Breast epithelium (tissue), 4 donors: ENCODE data around the gene VAMP4. TPM values are rescaled to one million over a fixed set of nuclear protein-coding genes. Genes with fewer than 3 reads are reported as not detected.

Experiments
- DNase-seq, 2 donors: peaks; one replicate each; pipeline ENCODE4 v3.0.0-alpha.2; 2019; ENCODE audit warnings: low spot score in 2 of 2
- H3K27ac ChIP-seq, 2 donors: fragments of 200-600 bp; sonication (generic) in 1 of 2; one replicate each; pipeline ENCODE4 v1.5.1; 2016 to 2019; ENCODE audit warnings: mild to moderate bottlenecking in 1 of 2
- H3K27me3 ChIP-seq, 2 donors: fragments of 200-600 bp; sonication (generic) in 1 of 2; one replicate each; pipeline versions ENCODE4 v1.5.1 to v1.6.0; 2017 to 2019; ENCODE audit warnings: control low read depth in 1 of 2, mild to moderate bottlenecking in 1 of 2
- H3K36me3 ChIP-seq: fragments of 200-600 bp; one replicate; pipeline ENCODE4 v1.5.1; 2019
- H3K4me1 ChIP-seq, 2 donors: fragments of 200-600 bp; sonication (generic); one replicate each; pipeline ENCODE4 v1.5.1; 2016 to 2019; ENCODE audit warnings: control low read depth in 1 of 2
- H3K4me3 ChIP-seq, 3 donors: fragments of 200-600 bp; sonication (generic); 1 replicate in 2 of 3; 2 replicates in 1 of 3; pipeline ENCODE4 v1.5.1; 2016 to 2019; ENCODE audit warnings: mild to moderate bottlenecking in 3 of 3, moderate library complexity in 2 of 3
- H3K9me3 ChIP-seq, 2 donors: fragments of 200-600 bp; sonication (generic) in 1 of 2; one replicate each; pipeline ENCODE4 v1.5.1; 2016 to 2019; ENCODE audit warnings: control low read depth in 1 of 2
- POLR2A ChIP-seq: fragments of 450-650 bp; IDR thresholded peaks from one replicate; pipeline ENCODE4 v1.6.1; 2016; ENCODE audit warnings: antibody characterized with exemption, mild to moderate bottlenecking, moderate library complexity
- POLR2AphosphoS5 ChIP-seq, 3 donors: sonication (generic); formaldehyde crosslinking; IDR thresholded peaks; one replicate each; pipeline ENCODE4 v1.6.1; 2017; ENCODE audit warnings: antibody characterized with exemption in 3 of 3
- intact Hi-C: fragments of 100-400 bp; cut with DNase I; formaldehyde crosslinking; loops from one replicate; pipeline ENCODE4 v1.15.1; 2023; ENCODE audit warnings: low total_unique reads
- total RNA-seq, 3 donors: library from RNA; depleted of rRNA; stranded (reverse); fragments of >200 nt; gene quantifications; one replicate each; pipeline ENCODE4 v1.1.0, GENCODE V29; 2016
- TF ChIP-seq, protein P1 (sequence below), 3 donors: fragments of 450-650 bp; IDR thresholded peaks; one replicate each; pipeline ENCODE4 v1.5.1; 2016 to 2017; ENCODE audit warnings: antibody characterized with exemption in 3 of 3, mild to moderate bottlenecking in 3 of 3, moderate library complexity in 3 of 3

VAMP4 gene
- total RNA-seq, 3 donors from 2014 or later: 10.5 to 16.3 (median 14.0) TPM

DNA sequence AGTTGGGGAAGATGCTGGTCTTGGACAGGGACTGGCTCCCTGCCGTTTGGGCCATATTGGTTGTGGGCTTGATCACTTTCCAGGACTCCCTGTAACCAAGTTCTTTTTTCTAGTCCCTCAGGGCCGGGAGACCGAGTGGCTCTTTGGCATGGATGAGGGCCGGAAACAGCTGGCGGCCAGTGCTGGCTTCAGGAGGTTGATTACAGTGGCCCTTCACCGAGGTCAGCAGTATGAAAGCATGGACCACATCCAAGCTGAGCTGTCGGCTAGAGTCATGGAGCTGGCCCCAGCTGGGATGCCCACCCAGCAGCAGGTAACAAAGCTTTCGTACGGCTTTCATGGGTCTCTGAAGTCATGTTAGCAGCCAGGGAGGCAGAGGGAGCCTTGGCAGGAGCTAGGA, 43.9 kb upstream of the VAMP4 start:
- Histone ChIP-seq H3K9me3 (no peaks in the 10 kb centered on the region), H3K27ac (no peak overlapping the region), H3K27me3 (no peaks in the 10 kb centered on the region), H3K4me3 (no peak overlapping the region), H3K4me1 (no peaks in the 10 kb centered on the region), H3K36me3 (peaks cover 17% of the 10 kb centered on the region)
- intact Hi-C loops: no loop called here
- no peak for DNase-seq
- TF ChIP-seq, protein P1, sequence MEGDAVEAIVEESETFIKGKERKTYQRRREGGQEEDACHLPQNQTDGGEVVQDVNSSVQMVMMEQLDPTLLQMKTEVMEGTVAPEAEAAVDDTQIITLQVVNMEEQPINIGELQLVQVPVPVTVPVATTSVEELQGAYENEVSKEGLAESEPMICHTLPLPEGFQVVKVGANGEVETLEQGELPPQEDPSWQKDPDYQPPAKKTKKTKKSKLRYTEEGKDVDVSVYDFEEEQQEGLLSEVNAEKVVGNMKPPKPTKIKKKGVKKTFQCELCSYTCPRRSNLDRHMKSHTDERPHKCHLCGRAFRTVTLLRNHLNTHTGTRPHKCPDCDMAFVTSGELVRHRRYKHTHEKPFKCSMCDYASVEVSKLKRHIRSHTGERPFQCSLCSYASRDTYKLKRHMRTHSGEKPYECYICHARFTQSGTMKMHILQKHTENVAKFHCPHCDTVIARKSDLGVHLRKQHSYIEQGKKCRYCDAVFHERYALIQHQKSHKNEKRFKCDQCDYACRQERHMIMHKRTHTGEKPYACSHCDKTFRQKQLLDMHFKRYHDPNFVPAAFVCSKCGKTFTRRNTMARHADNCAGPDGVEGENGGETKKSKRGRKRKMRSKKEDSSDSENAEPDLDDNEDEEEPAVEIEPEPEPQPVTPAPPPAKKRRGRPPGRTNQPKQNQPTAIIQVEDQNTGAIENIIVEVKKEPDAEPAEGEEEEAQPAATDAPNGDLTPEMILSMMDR (IDR thresholded peaks at IDR 0.05): no peak
- TF ChIP-seq POLR2AphosphoS5 (IDR thresholded peaks at IDR 0.05) (no peak), POLR2A (no peak)

DNA sequence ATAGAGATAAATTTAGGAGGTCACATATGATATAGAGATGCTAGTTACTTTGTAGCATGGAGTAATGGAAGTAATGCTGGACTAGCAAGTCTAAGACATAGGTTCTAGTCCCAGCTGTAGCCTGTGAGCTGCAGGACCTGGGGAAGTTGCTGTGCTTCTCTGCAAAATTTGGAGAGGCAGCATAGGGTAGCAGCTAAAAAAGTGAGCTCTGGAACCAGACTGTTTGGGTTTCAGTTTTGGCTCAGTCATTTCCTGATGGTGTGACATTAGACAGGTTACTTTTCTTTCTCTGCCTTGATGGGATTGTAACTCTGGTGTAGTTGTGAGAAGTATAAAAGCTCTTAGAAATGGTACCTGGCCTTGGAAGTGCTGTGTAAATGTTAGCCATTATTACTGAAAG, 42.9 kb upstream of the VAMP4 start:
- H3K9me3 ChIP-seq: no peaks in the 10 kb centered on the region
- H3K4me3 ChIP-seq: no peak overlapping the region
- TF ChIP-seq POLR2AphosphoS5 (IDR thresholded peaks at IDR 0.05) (no peak), POLR2A (no peak)
- TF ChIP-seq, protein P1 (IDR thresholded peaks at IDR 0.05): no peak
- intact Hi-C loops: no loop called here
- DNase-seq: no peak
- no peaks in the 10 kb centered on the region for H3K27me3 ChIP-seq
- H3K4me1 ChIP-seq: no peaks in the 10 kb centered on the region
- H3K27ac ChIP-seq: no peak overlapping the region
- peaks cover 8% of the 10 kb centered on the region for H3K36me3 ChIP-seq

DNA sequence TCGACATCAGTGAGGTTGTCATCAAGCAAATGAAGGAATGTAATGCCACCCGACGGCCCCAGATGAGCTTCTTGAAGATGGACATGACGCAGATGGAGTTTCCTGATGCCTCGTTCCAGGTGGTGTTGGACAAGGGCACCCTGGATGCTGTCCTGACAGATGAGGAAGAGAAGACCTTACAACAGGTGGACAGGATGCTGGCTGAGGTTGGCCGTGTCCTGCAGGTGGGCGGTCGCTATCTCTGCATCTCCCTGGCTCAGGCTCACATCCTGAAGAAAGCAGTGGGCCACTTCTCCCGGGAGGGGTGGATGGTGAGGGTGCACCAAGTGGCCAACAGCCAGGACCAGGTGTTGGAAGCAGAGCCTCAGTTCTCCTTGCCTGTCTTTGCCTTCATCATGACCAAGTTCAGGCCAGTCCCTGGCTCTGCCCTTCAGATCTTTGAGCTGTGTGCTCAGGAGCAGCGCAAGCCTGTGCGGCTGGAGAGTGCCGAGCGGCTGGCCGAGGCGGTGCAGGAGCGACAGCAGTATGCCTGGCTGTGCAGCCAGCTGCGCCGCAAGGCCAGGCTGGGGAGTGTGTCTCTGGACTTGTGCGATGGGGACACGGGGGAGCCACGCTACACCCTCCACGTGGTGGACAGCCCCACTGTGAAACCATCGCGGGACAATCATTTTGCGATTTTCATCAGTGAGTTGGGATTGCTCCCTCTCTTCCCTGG, 42.1 kb upstream of the VAMP4 start:
- DNase-seq: no peak
- TF ChIP-seq, protein P1 (IDR thresholded peaks at IDR 0.05): no peak
- TF ChIP-seq POLR2AphosphoS5 (IDR thresholded peaks at IDR 0.05) (no peak), POLR2A (no peak)
- Histone ChIP-seq H3K9me3 (no peaks in the 10 kb centered on the region), H3K4me1 (no peaks in the 10 kb centered on the region), H3K36me3 (peaks cover 8% of the 10 kb centered on the region), H3K27me3 (no peaks in the 10 kb centered on the region), H3K4me3 (no peak overlapping the region), H3K27ac (no peak overlapping the region)
- intact Hi-C loops: no loop called here

DNA sequence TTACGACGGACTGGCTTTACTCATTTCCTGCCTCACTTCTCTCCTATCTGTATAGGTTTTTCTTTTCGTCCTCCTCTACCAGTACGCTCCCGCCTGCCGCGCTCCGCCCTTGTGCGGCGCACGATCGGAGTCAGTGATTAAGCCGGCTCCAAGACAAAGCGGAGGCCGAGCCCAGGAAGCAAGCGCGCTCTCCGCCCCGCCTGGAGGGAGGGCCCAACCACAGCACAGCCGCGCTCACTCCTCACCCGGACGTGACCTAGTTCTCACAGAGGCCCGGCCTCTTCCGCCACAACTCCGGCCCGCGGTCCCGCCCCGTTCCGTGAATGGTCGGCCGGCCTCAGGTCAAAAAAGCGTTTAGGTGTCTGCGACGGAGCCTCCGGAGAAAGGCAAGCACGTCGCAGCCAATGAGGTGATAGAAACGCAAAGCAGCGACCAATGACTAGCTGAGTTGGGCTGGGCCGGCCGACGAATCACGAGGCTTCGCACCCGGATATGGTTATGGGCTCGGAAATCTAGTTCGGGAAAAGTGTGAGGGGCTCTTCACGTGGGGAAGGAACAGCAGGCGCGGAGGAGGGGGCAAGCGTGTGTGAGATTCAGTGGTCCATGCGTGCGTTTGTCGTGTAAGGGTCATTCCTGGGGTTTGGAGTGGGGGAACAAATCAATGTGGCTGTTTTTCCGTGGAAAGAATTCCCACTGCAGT, 39.5 kb upstream of the VAMP4 start, which contains the start of gene METTL13:
METTL13 (plus strand) TSS at position 485 of the 700 bp plus-strand sequence. CDS start 308 bp downstream, outside the sequence.
- peak; percentile 98 to 99 for DNase-seq
- no peaks in the 10 kb centered on the region for H3K27me3 ChIP-seq
- intact Hi-C loops: no loop called here
- no peaks in the 10 kb centered on the region for H3K36me3 ChIP-seq
- no peaks in the 10 kb centered on the region for H3K4me1 ChIP-seq
- TF ChIP-seq POLR2AphosphoS5 (IDR thresholded peaks at IDR 0.05) (peak; percentile 78 to 93 (median 80)), POLR2A (peak; percentile 82)
- TF ChIP-seq, protein P1 (IDR thresholded peaks at IDR 0.05): no peak
- peak within 1 kb of the TSS; percentile 69 to 85 (median 79) for H3K4me3 ChIP-seq
- H3K27ac ChIP-seq: peak within 1 kb of the TSS; percentile 87 to 92
- no peaks in the 10 kb centered on the region for H3K9me3 ChIP-seq
